Fibroblast of lung (primary cell): Measurements from ENCODE around the gene WDR33.

Experiments used
- EZH2 ChIP-seq: IDR thresholded peaks from 2 replicates; pipeline ENCODE4 v1.5.1; 2012; ENCODE audit warnings: low read length, control low read depth, mild to moderate bottlenecking; ENCODE audit errors: missing control alignments
- TF ChIP-seq, protein P1 (sequence below), 2 donors: IDR thresholded peaks in 1 of 2; conservative IDR thresholded peaks in 1 of 2; 1 replicate in 1 of 2; 2 replicates in 1 of 2; pipeline ENCODE4 v1.5.1; 2011 to 2012; ENCODE audit warnings: low read length in 2 of 2, control low read depth in 1 of 2, inconsistent platforms in 1 of 2, low read depth in 1 of 2, mild to moderate bottlenecking in 1 of 2

DNA sequence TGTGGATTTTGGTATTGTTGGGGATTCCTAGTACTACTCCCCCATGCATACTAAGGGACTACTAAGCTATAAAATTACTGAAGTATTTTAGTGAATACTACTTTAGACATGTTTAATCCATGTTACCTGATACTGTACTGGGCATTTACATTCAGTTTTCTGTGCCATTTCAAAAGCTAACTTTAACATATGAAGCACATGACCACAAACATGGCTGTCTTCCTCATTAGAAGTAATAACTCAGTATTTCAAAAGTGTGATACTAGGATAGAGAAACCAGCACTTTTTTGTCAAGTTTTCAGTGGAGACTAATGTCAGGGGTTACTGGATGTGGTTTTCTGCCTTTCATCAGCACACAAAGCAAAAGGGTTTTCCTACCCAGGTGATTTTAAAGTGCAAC, 27.9 kb downstream of the WDR33 start:
- TF ChIP-seq, protein P1, sequence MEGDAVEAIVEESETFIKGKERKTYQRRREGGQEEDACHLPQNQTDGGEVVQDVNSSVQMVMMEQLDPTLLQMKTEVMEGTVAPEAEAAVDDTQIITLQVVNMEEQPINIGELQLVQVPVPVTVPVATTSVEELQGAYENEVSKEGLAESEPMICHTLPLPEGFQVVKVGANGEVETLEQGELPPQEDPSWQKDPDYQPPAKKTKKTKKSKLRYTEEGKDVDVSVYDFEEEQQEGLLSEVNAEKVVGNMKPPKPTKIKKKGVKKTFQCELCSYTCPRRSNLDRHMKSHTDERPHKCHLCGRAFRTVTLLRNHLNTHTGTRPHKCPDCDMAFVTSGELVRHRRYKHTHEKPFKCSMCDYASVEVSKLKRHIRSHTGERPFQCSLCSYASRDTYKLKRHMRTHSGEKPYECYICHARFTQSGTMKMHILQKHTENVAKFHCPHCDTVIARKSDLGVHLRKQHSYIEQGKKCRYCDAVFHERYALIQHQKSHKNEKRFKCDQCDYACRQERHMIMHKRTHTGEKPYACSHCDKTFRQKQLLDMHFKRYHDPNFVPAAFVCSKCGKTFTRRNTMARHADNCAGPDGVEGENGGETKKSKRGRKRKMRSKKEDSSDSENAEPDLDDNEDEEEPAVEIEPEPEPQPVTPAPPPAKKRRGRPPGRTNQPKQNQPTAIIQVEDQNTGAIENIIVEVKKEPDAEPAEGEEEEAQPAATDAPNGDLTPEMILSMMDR (conservative IDR thresholded peaks at IDR 0.05 in 1 of 2, IDR thresholded peaks at IDR 0.05 in 1 of 2; ENCODE audit: low read depth in 1 of 2, low read length in 2 of 2): no peak
- TF ChIP-seq EZH2: no peak
